HL-60 (cell line): ENCODE measurements around the gene OR6B1.

Experiments used
- DNase-seq, 2 experiments: peaks; one replicate each; pipeline ENCODE4 v3.0.0-alpha.2; 2010 to 2020; ENCODE audit warnings: low read depth in 1 of 2, low spot score in 1 of 2
- H3K27ac ChIP-seq: fragments of 250-450 bp; sonication (Bioruptor Pico); replicated peaks from 2 replicates; pipeline ENCODE4 v1.5.1; 2020; ENCODE audit warnings: mild to moderate bottlenecking, moderate library complexity
- H3K27me3 ChIP-seq: fragments of 250-450 bp; sonication (Bioruptor Pico); 2 replicates; pipeline ENCODE4 v1.5.1; 2021; ENCODE audit warnings: mild to moderate bottlenecking, moderate library complexity; ENCODE audit not compliant: insufficient read depth, poor library complexity, severe bottlenecking
- H3K4me3 ChIP-seq: replicated peaks from 2 replicates; pipeline ENCODE4 v1.5.1; 2011; ENCODE audit warnings: mild to moderate bottlenecking, control low read depth, low read length; ENCODE audit not compliant: insufficient read depth
- CTCF ChIP-seq: IDR thresholded peaks from one replicate; pipeline ENCODE4 v1.5.1; 2011; ENCODE audit warnings: low read length, control low read depth, inconsistent platforms; ENCODE audit not compliant: insufficient read depth
- GABPA ChIP-seq: IDR thresholded peaks from 2 replicates; pipeline ENCODE4 v1.6.1; 2012; ENCODE audit warnings: low read depth
- POLR2AphosphoS5 ChIP-seq: IDR thresholded peaks from 2 replicates; pipeline ENCODE4 v1.6.1; 2012; ENCODE audit warnings: low read depth
- REST ChIP-seq: IDR thresholded peaks from 2 replicates; pipeline ENCODE4 v1.6.1; 2012; ENCODE audit warnings: low read depth; ENCODE audit not compliant: insufficient replicate concordance
- SPI1 ChIP-seq: IDR thresholded peaks from 2 replicates; pipeline ENCODE4 v1.6.1; 2012; ENCODE audit warnings: low read depth, mild to moderate bottlenecking, borderline replicate concordance

OR6B1 gene

GRCh38 chr7:144028547-144028946, 28.4 kb downstream of the OR6B1 start:
- no peak for DNase-seq
- H3K27me3 ChIP-seq = no peaks in the 10 kb centered on the region
- TF ChIP-seq REST (no peak), SPI1 (no peak), POLR2AphosphoS5 (no peak), GABPA (no peak), CTCF (no peak)
- H3K27ac ChIP-seq = no peak overlapping the region
- no peak overlapping the region for H3K4me3 ChIP-seq

- DNase-seq = no peak
- TF ChIP-seq REST (no peak), SPI1 (no peak), GABPA (no peak), CTCF (no peak), POLR2AphosphoS5 (no peak)
- Histone ChIP-seq H3K27me3 (no peaks in the 10 kb centered on the region), H3K4me3 (no peak overlapping the region), H3K27ac (no peak overlapping the region)
Measured at GRCh38 chr7:144032516-144032915, 32.4 kb downstream of the OR6B1 start.

GRCh38 chr7:144032985-144033709, 33.0 kb downstream of the OR6B1 start:
- TF ChIP-seq SPI1 (no peak), POLR2AphosphoS5 (no peak), CTCF (no peak), REST (no peak), GABPA (no peak)
- no peaks in the 10 kb centered on the region for H3K27me3 ChIP-seq
- H3K27ac ChIP-seq = no peak overlapping the region
- H3K4me3 ChIP-seq = no peak overlapping the region
- DNase-seq = no peak
